Hematopoietic multipotent progenitor cell treated with erythropoietin and hydrocortisone succinate and interleukin-3 and kit ligand, for 15 days (in vitro differentiated cells): Measurements from ENCODE around the gene CADM4.

Experiments used
- DNase-seq: peaks from one replicate; pipeline ENCODE4 v3.0.0-alpha.2; 2015; ENCODE audit warnings: low spot score

CADM4 gene

DNA sequence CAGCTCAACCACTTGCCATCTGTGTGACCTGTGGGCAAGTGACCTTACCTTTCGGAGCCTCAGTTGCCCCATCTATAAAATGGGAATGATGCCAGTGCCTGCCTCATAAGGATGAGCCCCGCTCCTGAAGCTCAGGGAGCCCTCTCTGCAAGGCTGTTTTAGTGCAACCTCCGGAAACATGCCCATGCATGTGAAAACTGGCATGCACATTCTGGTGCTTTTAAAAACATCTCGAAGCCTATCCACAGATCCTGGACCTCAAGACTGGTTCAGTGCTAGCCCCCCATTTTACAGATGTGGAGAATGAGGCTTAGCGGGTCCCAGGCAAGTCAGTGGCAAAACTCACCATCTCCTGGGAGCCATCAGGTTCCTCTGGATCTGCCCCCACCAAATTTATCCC, 5.6 kb downstream of the CADM4 start:
- no peak for DNase-seq

DNA sequence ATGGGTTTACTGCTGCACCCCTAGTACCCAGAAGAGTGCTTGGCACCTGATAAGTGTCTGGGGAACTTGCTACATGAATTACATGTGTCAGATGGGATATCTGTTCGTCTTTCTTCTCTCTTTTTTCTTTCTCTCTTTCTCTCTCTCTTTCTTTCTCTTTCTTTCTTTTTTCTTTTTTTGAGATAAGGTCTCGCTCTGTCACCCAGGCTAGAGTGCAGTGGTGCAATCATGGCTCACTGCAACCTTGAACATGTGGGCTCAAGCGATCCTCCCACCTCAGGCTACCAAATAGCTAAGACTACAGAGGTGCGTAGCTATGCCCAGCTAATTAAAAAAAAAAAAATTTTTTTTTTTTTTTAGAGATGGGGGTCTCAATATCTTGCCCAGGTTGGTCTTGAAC, 6.1 kb downstream of the CADM4 start:
- DNase-seq, result no peak

- no peak for DNase-seq
These were observed 8.2 kb downstream of the CADM4 start for GRCh38 chr19:43631491-43631890.

GRCh38 chr19:43628646-43629326, 10.9 kb downstream of the CADM4 start:
- no peak for DNase-seq

DNA sequence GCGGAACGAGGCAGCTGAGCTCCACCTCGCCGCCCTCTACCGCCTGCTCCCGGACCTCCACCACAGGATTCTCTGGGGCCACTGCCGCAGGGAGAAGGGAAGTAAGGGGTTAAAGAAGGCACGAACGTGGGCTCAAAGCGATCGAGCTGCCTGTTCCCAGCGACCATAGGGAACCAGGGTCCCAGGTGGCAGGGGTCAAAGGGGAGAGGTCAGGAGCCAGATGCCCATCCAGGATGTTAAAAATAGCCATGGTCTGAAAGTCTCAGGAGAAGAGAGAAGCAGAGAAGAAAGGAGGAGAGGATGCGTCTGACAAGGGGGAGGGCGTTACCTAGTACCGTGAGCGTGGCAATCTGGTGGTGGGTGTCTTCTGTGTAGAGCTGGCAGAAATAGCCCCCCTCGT, 12.8 kb downstream of the CADM4 start:
- no peak for DNase-seq

DNA sequence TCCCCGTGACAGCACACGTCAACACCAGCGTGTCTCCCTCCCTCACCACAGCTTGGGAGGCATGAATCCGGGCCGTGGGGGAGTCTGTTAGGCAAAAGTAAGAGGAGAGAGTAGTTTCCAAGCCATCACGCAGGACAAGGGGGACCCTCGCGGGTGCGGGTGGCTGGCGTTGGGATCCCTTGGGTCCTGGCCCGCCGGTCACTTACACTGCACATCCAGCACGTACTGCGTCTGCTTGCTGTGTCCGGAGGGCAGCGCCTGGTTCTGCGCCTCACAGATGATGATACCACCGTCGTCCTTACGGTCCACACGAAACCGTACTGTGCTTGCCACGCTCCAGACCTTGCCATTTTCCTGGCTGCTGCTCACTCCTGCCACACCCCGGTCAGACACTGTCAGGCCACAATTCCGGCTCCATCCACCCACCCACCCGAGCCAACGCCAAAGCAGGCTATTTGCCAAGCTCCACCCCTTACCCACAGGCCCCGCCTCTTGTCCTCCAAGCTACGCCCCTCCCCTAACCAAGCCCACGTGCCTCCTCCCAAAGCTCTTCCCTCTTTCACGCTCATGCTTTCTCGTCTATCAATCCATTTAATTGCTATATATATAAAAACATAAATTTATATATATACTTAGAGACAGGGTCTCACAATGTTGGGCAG, 13.6 kb downstream of the CADM4 start:
- peak; percentile 44 for DNase-seq

- DNase-seq, result peak; percentile 87
These were observed 14.7 kb downstream of the CADM4 start for GRCh38 chr19:43624933-43625332.

- DNase-seq, result peak; percentile 35
These were observed 15.6 kb downstream of the CADM4 start for GRCh38 chr19:43623889-43624670.

GRCh38 chr19:43622956-43623355, 16.7 kb downstream of the CADM4 start:
- no peak for DNase-seq

- no peak for DNase-seq
These were observed 17.6 kb downstream of the CADM4 start for GRCh38 chr19:43622070-43622469.

GRCh38 chr19:43620061-43621001, 19.3 kb downstream of the CADM4 start:
- DNase-seq, result no peak

DNA sequence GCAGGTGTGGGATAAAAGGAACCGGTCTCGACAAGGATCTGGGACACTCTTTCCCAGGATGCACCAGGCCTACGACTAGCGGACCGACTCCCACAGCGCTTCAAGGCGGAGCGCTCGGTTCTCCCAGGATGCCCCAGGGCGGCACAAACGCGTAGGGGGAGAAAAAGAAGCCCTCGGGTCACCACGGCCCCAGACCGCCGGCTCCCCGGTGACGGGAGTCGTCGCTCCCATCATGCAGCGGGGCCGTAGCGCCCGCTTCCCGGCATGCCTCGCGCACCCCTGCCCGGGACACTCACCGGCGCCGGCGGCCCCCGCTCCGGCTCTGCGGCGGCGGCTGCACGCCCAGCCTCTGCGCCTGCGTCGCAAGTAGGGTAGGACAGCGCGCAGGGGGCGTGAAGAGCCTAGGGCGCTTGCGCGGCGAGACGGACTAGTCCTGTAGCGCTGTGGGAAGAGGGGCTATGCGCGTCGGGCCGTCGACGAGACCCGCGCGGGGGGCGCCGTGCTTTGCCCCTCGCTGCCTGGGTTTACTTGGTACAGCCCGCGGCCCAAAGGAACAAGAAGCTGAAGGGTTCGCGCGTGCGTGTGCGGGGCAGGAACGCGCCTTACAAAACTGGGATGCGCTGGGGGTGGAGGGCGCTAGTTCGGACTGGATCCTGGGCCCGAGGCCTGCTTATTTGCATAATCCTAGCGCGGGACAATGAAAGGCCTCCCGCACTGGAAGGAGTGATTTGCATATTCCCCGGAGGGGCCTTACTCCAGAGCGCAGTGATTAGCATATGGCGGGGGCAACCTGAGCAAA, 20.2 kb downstream of the CADM4 start, which contains the start of gene ZNF428:
Gene ZNF428 (minus strand): TSS at position 368 of the 799 bp plus-strand sequence. CDS start 5,325 bp downstream, outside the sequence.
- DNase-seq, result peak; percentile 81

- peak; percentile 49 for DNase-seq
These were observed 20.8 kb downstream of the CADM4 start for GRCh38 chr19:43618921-43619261.

- DNase-seq, result no peak
These were observed 22.7 kb downstream of the CADM4 start for GRCh38 chr19:43616954-43617353.

- DNase-seq, result no peak
These were observed 23.3 kb downstream of the CADM4 start for GRCh38 chr19:43616306-43616705.

GRCh38 chr19:43612374-43612773, 27.3 kb downstream of the CADM4 start:
- no peak for DNase-seq

DNA sequence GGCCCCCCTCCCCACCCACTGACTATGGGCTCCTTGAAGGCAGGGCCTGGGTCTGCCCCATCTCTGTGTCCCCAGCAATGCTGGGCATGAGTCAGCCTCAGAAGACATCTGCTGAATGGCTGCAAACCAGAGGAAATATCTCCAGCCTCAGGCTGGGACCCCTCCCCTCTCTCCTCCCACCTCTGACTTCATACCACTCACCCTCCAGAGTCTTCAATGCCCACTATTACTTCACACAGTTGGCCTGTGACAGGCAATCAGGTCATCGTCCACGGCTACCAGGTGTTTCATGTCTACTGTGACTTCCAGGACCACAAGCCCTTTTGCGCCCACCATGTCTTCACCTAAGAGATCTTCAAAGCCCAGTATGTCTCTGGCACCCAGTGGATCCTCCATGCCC, 27.9 kb downstream of the CADM4 start, which contains the start of gene SRRM5:
Gene SRRM5 (plus strand): TSS at position 301 of the 400 bp plus-strand sequence. CDS start 34 bp downstream, at position 335.
- no peak for DNase-seq

DNA sequence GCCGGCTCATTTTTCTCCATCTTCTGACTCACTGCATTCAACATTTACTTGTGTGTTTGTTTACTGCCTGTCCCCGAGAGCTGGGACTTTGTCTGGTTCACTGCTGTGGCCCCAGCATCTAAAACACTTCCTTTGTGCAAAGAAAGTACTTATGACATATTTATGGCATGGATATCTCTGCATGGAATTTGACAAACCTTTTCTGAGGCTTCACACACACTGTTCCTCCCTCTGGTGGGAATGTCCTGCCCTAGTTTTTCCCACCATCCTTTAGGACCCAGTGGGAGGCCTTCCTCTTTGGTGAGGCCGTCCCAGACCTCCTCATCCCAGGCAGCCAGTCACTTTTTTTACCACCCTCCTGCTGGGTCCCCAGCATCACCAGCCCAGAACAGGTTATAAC, 29.2 kb downstream of the CADM4 start:
- DNase-seq, result no peak

DNA sequence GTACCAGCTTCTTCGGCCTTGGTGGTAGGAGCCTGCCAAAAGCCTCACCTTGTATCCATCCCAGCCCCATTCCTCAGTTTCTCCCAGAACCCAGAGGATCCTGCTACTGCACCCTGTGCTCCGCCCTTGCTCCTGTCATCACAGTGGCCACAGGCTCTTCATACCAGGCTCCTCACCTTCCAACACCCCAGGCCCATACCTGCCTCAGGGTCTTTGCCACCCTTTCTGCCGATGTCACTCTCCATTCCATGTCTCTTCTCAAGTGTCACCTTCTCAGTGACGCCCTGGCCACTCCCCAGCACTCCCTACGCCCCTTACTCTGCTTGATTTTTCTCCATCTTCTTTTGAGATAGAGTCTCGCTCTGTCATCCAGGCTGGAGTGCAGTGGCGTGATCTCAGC, 29.8 kb downstream of the CADM4 start:
- DNase-seq, result no peak

DNA sequence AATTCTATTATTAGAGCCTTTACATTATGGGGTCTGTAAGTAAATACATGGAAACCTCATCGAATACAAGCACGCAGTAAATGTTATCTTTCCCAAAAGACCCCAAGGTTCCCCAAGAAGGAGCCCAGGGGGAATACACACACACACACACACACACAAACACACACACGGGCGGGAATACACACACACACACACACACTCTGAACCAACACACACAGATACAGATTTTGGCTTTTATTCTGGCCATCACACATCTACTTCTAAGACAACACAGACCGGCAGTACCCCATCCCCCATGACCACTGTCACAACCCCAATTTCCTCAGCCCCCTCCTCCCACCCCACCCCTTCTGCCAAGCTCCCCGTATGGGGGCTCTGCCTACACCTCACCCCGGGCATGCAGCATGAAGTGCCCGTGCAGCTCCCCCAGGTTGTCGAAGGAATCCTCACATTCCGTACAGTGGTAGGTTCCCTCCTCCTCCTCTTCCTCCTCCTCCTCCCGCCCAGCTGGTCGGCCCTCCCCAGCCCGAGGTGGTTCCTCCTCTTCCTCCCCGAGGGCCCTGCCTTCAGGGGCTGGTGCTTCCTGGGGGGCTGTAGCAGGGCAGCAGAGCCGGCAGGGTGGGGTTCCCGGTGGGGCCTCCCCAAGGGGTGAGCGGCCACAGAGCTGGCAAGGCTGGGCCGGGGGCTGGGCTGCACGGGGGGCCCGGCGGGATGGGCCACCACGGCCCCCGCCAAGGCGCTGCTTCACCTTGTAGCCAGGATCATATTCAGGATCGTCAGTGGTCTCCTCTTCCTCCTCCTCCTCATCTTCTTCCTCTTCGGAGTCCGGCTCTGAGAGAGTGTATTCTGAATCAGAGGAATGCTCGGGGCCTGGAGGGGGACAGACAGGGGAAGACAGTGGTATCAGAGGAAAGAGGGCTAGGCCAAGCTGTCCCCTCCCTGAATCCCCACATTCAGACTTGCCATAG, 32.1 kb downstream of the CADM4 start:
- DNase-seq, result no peak
